SH-SY5Y (cell line): ENCODE results near the gene MTR.

Source experiments
- GATA2 ChIP-seq: IDR thresholded peaks from 2 replicates; pipeline ENCODE4 v1.6.1; 2011; ENCODE audit warnings: mild to moderate bottlenecking, low read depth, low read length
- GATA3 ChIP-seq: IDR thresholded peaks from 2 replicates; pipeline ENCODE4 v1.6.1; 2011; ENCODE audit warnings: low read depth, mild to moderate bottlenecking, low read length, moderate library complexity

DNA sequence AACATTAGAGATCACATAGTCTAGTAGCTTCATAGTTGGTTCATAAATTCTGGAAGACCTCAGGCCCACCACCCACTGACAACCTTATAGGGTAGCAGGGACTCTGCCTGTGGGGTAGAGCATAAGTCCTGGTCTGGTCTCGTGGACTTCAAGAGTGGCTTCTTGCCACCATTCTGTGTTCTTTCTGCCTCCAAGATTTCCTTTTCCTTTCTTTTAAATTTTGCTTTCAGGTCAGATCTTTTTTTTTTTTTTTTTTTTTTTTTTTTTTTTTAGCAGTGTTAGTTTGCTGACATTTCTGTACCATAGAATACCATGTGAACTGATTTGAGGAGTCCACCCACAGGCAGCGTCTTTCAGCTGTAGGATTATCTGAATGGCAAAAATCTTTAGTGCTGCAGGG lies 28.5 kb downstream of the MTR start:
- TF ChIP-seq GATA2 = no peak
- TF ChIP-seq GATA3 = no peak
